PFSK-1 (cell line): ENCODE data around the gene FAM32A.

Source experiments
- FOXP2 ChIP-seq: optimal IDR thresholded peaks from 2 replicates; pipeline ENCODE3; 2011; ENCODE audit warnings: borderline replicate concordance, control low read depth, inconsistent platforms; ENCODE audit not compliant: insufficient read depth; ENCODE audit errors: extremely low read length, extremely low read depth
- POLR2AphosphoS5 ChIP-seq: IDR thresholded peaks from 2 replicates; pipeline ENCODE4 v1.6.1; 2012; ENCODE audit warnings: low read depth, mild to moderate bottlenecking, control low read depth, low read length, moderate library complexity
- REST ChIP-seq, 2 experiments: IDR thresholded peaks; 2 replicates each; pipeline versions ENCODE4 v1.6.1 to v1.8.0; 2011 to 2012; ENCODE audit warnings: low read depth in 2 of 2, low read length in 2 of 2, control low read depth in 1 of 2, inconsistent platforms in 1 of 2, mild to moderate bottlenecking in 1 of 2, moderate library complexity in 1 of 2; ENCODE audit not compliant: insufficient read depth in 1 of 2
- SIN3A ChIP-seq: IDR thresholded peaks from 2 replicates; pipeline ENCODE4 v1.6.1; 2012; ENCODE audit warnings: mild to moderate bottlenecking, low read length, moderate library complexity, borderline replicate concordance; ENCODE audit not compliant: insufficient read depth
- TAF1 ChIP-seq: IDR thresholded peaks from 2 replicates; pipeline ENCODE4 v1.6.1; 2012; ENCODE audit warnings: low read length, control low read depth, borderline replicate concordance; ENCODE audit not compliant: insufficient read depth

Gene FAM32A

DNA sequence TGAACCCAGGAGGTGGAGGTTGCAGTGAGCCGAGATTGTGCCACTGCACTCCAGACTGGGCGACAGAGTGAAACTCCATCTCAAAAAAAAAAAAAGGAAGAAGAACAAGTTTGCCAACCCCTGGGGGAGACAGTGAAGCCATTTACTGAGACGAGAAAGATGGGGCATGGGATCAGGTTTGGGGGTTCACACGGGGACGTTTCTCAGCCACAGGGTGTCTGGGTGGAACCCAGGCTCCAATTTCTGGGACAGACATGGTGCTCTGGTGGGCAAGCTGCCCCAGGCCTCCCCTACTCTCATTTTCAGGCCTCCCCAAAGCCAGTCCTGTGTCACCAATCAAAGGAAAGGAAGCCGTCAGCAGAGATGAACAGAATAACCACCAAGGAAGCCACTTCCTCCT, 28.3 kb upstream of the FAM32A start:
- TF ChIP-seq REST (IDR thresholded peaks at IDR 0.05; ENCODE audit: insufficient read depth in 1 of 2, low read depth in 2 of 2, low read length in 2 of 2) (no peak), POLR2AphosphoS5 (no peak), FOXP2 (no peak), SIN3A (no peak), TAF1 (no peak)

GRCh38 chr19:16157601-16158000, 27.6 kb upstream of the FAM32A start:
- no peak for TF ChIP-seq TAF1

DNA sequence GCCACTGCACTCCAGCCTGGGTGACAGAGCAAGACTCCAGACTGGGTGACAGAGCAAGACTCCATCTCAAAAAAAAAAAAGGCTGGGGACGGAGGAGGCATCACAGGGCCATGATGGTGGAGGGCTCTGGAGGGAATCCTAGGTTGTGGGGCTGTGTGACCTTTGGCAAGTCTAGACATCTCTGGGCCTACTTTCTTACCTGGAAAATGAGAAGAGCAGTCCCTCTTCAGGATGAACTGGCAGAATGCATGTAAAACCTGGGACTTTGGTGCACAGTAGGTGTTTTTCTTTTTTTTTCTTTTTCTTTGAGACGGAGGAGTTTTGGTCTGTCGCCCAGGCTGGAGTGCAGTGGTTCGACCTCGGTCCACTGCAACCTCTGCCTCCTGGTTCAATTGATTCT, 25.6 kb upstream of the FAM32A start:
- TF ChIP-seq TAF1: no peak
- no peak for TF ChIP-seq SIN3A
- no peak for TF ChIP-seq REST (IDR thresholded peaks at IDR 0.05; ENCODE audit: insufficient read depth in 1 of 2, low read depth in 2 of 2, low read length in 2 of 2)

- TF ChIP-seq REST (IDR thresholded peaks at IDR 0.05; ENCODE audit: insufficient read depth in 1 of 2, low read depth in 2 of 2, low read length in 2 of 2) (no peak), TAF1 (no peak), POLR2AphosphoS5 (no peak), FOXP2 (no peak)
Observed at GRCh38 chr19:16160445-16160942, 24.7 kb upstream of the FAM32A start.

DNA sequence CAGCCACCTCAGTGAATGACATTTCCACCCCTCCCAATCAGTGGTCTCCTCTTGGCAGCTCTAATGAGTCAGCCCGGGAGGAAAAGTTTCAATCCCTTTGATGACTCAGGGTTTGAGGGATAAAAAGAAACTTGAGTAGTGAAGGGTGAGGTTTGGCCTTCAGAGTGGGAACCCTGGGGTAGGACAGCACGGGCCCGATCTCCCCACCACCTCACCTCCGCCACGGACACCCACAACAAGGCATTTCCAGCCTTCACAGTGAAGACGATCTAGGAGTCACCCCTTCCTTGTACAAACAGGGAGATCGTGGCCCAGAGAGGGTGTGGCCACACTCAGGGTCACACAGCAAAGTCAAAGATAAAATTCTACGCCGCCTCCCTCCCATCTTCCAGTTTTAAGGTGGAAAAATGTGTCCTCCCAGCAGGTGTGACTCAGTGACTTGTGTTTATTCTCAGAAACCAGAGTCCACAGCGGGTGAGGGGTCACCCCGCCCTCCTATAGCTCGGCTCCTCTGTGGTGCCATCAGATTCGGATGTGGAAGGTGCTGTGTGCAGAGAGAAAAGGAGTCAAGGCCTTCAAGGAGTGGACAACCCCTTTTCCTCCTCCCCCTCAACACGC, 24.2 kb upstream of the FAM32A start:
- TF ChIP-seq REST (IDR thresholded peaks at IDR 0.05; ENCODE audit: insufficient read depth in 1 of 2, low read depth in 2 of 2, low read length in 2 of 2) (no peak), POLR2AphosphoS5 (no peak), TAF1 (no peak), SIN3A (no peak), FOXP2 (no peak)
